ENCODE measurements around the gene MAP1LC3C.

The MAP1LC3C gene

DNA sequence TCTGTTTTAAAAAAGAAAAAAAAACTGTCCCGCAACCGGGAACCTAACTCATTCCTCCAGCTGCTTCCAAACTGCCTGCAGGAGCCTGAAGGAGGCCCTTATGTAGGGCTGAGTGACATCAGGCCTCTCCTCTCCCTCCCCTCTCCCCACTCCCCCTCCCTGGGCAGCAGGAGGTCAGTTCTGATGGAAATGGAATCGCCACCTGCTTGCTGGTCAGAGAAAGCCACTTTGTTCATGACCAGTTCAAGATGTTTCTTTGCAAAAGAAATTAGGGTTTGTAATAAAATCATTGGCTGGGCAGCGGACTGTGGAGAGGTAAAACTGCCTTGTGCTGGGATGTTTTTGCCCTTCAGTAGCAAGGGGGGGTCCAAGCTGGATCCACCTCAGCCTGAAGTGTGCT lies at the start of gene MAP1LC3C:
MAP1LC3C (minus strand) TSS at position 73 of the 400 bp plus-strand sequence. CDS start 90 bp downstream, outside the sequence.
- no peak for DNase-seq

DNA sequence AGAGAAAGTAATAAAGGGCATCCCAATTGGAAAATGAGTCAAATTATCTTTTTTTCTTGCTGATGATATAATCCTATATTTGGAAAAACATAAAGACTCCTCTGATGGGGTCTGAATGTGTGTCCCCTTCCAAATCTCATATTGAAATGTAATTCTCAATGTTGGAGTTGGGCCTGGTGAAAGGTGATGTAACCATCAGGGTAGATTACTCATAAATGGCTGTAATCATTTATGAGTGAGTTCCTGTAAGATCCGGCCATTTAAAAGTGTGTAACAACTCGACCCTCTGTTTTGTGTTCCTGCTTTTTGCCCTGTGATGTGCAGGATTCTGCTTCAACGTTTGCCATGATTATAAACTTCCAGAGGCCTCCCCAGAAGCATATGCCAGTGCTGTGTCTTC lies 44.3 kb upstream of the MAP1LC3C start:
- no peak for DNase-seq

DNA sequence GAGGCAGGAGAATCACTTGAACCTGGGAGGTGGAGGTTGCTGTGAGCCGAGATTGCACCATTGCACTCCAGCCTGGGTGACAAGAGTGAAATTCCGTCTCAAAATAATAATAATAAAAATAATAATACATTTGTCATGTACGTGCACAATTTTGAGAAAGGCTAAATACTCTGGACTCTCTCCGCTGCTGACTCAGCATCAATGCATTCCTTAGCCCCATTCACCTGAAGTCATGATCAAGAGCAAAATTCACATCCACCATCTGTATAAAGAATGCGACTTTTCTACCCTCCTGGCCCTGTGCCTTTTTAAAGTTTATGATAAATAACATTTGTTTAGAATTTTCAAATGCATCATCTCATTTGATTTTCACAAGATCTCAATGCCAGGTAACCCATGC lies 35.5 kb upstream of the MAP1LC3C start:
- no peak for DNase-seq

- no peak for DNase-seq
Observed at GRCh38 chr1:242033447-242033846, 34.5 kb upstream of the MAP1LC3C start.

DNA sequence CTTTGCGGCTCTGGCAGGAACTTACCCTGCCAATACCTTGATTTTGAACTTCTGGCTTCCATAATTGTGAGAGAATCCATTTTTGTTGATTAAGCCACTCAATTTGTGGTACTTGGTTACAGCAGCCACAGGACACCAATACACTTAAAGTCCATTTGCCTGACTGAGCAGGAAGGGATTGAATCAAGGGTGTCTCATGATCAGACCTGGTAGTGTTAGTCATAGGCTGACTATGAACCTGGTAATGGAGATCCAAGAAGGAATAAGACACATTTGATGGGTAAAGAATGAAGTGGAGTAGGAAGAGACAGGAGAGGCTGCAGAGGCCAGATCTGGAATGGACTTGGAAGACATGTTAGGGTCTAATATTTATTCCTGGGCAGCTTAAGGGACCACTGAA lies 31.2 kb upstream of the MAP1LC3C start:
- no peak for DNase-seq

- no peak for DNase-seq
Observed at GRCh38 chr1:242025681-242026080, 26.8 kb upstream of the MAP1LC3C start.

DNA sequence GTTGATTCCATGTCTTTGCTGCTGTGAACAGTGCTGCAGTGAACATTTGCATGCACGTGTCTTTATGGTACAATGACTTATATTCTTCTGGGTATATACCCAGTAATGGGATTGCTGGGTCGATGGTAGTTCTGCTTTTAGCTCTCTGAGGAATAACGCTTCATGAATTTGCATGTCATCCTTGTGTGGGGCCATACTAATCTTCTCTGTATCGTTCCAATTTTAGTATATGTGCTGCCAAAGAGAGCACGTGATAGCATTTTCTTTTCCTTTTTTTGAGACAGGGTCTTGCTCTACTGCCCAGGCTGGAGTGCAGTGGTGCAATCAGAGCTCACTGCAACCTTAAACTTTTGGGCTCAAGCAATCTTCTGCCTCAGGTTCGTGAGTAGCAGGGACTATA lies 24.9 kb upstream of the MAP1LC3C start:
- no peak for DNase-seq

DNA sequence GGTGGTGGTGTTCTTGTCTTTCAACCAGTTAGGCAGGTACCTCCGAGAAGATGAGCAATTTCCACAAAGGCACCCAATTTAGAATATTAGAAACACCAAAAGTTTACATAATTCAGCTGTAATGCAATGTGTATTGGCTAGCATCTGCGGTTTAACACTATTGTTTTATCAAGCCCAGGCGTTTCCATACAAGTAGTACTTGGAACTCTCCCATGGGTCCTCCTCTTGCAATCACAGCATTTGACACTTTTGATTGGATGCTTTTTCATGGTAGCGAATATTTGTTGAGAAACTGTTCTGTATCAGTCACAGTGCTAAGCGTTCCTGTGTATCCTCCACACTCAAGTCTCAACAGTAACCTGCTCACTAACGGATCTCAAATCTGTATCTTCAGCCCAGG lies 20.1 kb upstream of the MAP1LC3C start:
- no peak for DNase-seq

DNA sequence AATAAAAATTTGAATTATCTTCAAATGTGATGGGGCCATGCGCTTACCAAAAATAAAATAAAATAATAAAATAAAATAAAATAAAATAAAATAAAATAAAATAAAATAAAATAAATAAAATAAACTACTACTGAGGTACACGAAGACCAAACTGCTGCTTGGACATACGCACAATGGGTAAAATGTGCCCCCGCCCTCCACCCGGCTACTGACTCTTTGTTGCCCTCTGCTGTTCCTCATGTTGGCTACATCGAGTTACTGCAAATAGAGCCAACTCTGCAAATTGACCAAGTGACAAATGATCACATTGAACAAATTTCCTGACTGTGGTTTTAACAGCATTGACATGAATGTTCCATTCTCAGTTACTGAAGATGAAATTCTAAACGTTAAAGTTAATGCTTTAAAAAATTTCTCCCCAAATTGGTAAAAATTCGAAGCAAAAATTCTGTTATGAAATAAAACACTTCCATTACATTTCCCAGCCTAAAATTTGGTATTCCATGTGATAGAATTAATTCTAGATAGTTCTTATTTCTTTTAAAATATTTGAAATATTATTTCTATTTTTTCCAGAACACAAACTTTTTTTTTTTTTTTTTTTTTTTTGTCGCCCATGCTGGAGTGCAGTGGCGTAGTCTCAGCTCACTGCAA lies 18.8 kb upstream of the MAP1LC3C start:
- DNase-seq = no peak

DNA sequence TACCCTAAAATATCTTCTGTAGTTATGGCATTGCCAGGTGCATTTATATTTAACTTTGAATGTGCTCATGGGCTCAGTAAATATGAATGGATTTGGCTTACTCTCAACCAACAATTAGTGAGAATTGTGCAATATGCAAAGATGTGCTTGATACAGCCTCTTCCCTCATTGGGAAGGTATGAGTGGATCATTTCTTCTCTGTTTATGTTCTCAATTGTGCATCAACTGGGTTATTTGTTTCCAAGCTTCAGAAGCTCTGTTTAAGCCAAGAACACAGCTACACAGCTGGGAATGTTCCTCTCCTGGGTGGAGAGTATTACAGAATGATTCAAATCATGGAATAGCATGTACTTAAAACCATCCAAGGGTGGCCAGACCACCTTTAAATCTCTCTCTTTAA lies 17.6 kb upstream of the MAP1LC3C start:
- no peak for DNase-seq

- DNase-seq = no peak
Observed at GRCh38 chr1:242011894-242012660, 13.2 kb upstream of the MAP1LC3C start.

GRCh38 chr1:242008826-242009495 lies 10.1 kb upstream of the MAP1LC3C start:
- DNase-seq = no peak

DNA sequence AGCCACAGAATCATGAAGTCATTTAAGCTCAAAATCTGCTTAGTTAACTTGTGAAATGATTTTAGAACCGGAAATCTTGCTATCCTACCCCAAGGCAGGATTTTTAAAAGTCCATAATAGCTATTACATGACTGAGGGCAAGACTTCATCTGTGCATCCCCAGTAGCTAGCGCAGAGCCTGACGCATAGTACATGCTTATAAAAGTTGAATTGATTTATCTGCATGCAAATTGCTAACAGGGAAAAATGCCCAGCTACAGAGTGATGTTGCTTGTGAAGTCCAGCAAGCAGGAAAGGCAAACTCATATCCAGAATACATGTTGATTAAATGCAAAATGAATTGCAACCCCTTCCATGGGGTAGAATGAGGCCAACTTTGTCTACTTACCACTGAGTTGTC lies 8.1 kb upstream of the MAP1LC3C start:
- DNase-seq = no peak

DNA sequence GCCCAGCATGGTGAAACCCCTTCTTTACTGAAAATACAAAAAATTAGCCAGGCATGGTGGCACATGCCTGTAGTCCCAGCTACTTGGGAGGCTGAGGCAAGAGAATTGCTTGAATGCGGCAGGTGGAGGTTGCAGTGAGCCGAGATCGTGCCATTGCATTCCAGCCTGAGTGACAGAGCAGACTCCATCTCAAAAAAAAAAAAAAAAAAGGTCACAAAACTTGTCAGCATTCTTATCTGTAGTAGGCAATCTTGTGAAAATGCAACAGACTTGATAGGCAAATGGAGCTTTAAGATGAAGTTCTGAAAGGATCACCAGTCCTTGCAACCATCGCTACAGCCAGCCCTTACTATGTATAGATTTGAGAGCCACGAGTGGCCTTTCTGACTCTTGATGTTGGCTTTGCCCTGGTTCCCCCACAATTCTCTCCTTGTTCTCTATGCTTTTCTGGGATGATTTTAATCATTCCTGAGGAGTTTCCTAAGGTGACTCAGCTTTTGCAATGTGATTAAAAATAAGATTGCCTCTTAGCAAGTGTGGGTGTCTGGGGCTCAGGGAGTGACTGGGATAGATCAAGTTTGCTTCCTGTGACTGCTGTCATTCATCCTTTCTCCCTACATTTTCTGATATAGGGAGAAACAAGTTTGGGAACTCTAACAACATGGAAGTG lies 7.1 kb upstream of the MAP1LC3C start:
- DNase-seq = no peak

DNA sequence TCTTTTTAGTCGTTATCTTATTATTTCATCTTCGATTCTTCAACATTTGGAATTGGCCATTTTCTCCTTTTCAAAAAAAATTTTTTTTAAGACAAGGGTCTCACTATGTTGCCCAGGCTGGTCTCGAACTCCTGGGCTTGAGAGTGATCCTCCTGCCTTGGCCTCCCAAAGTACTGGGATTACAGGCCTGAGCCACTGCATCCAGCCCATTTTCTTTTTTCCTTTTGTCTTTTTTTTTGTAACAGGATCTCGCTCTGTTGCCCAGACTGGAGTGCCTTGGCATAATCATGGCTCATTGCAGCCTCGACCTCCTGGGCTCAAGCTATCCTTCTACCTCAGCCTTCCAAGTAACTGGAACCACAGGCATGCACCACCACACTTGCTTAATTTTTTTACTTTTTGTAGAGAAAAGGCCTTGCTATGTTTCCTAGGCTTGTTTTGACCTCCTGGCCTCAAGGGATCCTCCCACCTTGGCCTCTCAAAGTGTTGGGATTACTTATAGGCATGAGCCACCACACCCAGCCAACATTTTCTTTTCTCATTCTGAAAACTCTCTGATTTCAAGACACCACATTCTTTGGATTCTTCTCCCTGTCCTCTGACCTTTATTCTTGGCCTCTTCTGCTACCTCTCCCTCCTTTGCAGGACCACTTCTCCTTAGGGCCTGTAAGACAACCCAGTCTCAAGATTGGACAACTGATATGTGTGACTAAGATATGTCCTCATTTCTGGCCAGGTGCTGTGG lies 6.0 kb upstream of the MAP1LC3C start:
- DNase-seq = no peak

DNA sequence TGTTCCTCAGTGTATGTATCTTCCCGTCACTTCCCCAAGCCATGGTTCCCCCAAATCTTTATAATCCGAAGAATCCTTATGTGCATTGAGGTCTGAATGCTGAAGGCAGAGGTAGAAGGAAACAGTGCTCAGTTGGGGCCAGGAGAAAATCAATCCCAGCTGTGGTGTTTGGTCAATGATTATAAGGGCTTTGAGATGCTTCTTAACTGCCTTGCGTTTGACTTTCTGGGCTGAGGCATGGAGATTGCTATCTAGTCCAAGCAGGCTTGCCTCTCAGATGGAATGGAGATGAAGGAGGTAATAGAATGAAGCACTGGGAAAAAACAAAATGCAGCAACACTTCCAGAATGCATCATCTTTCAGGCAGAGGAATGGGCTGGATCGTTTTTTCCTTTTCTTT lies 3.6 kb upstream of the MAP1LC3C start:
- DNase-seq = no peak

GRCh38 chr1:242002072-242002471 lies 3.2 kb upstream of the MAP1LC3C start:
- no peak for DNase-seq

DNA sequence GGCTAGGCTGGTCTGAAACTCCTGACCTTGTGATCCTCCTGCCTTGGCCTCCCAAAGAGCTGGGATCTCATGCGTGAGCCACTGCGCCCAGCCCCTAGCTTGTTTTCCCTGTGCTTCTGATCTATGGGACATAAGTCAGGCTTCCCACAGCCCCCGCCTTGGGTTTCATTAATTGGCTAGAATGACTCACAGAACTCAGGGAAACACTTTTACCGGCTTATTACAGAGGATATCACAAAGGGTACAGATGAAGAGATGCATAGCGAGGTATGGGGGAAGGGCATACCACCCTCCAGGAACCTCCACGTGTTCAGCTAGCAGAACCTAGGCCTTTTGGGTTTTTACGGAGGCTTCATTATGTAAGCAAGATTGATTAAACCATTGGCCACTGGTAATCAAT lies 1.5 kb upstream of the MAP1LC3C start:
- no peak for DNase-seq

DNA sequence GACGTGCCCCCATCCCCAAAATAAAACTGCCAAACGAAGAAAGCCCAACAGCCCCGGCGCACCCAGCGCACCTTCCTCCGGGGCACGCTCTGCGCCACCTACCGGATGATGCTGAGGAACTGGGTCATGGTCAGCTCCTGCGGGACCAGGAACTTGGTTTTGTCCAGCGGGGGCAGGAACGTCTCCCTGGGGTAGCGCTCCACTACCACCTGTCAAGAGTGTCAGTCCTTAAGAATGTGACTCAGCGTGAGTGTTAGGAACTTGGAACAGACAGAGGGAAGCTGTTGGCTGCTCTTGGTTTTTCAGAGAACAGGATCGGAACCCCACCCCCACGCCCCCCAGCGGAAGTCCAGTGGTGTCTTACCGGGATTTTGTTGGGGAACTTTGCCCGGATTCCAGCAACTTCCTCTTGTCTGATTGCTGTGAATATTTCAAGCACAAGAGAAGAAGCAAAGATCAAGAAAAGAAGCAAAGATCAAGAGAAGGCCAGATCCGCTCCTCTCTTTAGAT lies 431 bp downstream of the MAP1LC3C start:
- peak; percentile 19 for DNase-seq

GRCh38 chr1:241997401-241997998 lies 1.4 kb downstream of the MAP1LC3C start:
- no peak for DNase-seq

DNA sequence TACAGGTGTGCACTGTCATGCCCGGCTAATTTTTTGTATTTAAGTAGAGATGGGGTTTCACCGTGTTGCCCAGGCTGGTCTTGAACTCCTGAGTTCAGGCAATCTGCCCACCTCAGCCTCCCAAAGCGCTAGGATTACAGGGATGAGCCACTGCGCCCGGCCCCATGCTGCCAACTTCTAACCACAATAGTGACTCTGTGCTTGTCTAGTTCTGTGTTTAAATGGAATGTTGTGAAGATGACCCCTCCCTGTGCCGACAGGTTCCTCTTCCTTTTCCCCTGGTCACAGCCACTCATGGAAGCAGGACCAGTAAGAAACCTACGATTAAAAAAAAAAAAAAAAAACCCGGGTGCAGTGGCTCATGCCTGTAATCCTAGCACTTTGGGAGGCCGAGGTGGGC lies 4.7 kb downstream of the MAP1LC3C start:
- DNase-seq = no peak

GRCh38 chr1:241992734-241993133 lies 6.2 kb downstream of the MAP1LC3C start:
- no peak for DNase-seq
